ENCODE data around the gene PER1. TPM values are rescaled to one million over a fixed set of nuclear protein-coding genes. Genes with fewer than 3 reads are reported as not detected.

The PER1 gene
- total and polyA plus RNA-seq, 10 of the 15 experiments (the other 5 are each of a cell fraction or from before 2014, with no cell fraction given): 0.02 to 25.1 (median 5.4) TPM

GRCh38 chr17:8153525-8153956 lies 1.3 kb upstream of the PER1 start (continued):
- TF ChIP-seq SUPT20H (IDR thresholded peaks at IDR 0.05; ENCODE audit: borderline replicate concordance, control insufficient read depth, low read depth, low read length) (no peak), SMARCA5 (IDR thresholded peaks at IDR 0.05) (no peak), JUNB (IDR thresholded peaks at IDR 0.05) (no peak), CREB1 (IDR thresholded peaks at IDR 0.05; ENCODE audit: low read depth) (no peak), RELB (IDR thresholded peaks at IDR 0.05; ENCODE audit: low read depth) (no peak), KLF5 (IDR thresholded peaks at IDR 0.05; ENCODE audit: partially characterized antibody) (no peak), JUND (IDR thresholded peaks at IDR 0.05; ENCODE audit: low read depth, low read length) (no peak), RELA (IDR thresholded peaks at IDR 0.05; ENCODE audit: borderline replicate concordance, partially characterized antibody) (no peak), LARP7 (IDR thresholded peaks at IDR 0.05) (no peak), MTA3 (IDR thresholded peaks at IDR 0.05; ENCODE audit: borderline replicate concordance, low read length) (no peak), MAX (IDR thresholded peaks at IDR 0.05; ENCODE audit: low read depth, low read length) (no peak), BHLHE40 (IDR thresholded peaks at IDR 0.05; ENCODE audit: borderline replicate concordance in 1 of 2, low read depth in 2 of 2, low read length in 1 of 2) (no peak), ZNF622 (IDR thresholded peaks at IDR 0.05) (no peak), CHD1 (IDR thresholded peaks at IDR 0.05; ENCODE audit: low read depth, low read length) (no peak), ASH2L (IDR thresholded peaks at IDR 0.05; ENCODE audit: borderline replicate concordance, low read depth) (no peak), ZNF274 (IDR thresholded peaks at IDR 0.05; ENCODE audit: insufficient read depth, insufficient read length) (no peak), RAD21 (IDR thresholded peaks at IDR 0.05; ENCODE audit: insufficient read depth, low read depth, low read length) (no peak), HDGF (IDR thresholded peaks at IDR 0.05) (no peak), POU2F2 (IDR thresholded peaks at IDR 0.05; ENCODE audit: borderline replicate concordance, low read depth, low read length) (no peak), TCF7 (IDR thresholded peaks at IDR 0.05; ENCODE audit: borderline replicate concordance) (no peak)
- TF ChIP-seq, protein P1, sequence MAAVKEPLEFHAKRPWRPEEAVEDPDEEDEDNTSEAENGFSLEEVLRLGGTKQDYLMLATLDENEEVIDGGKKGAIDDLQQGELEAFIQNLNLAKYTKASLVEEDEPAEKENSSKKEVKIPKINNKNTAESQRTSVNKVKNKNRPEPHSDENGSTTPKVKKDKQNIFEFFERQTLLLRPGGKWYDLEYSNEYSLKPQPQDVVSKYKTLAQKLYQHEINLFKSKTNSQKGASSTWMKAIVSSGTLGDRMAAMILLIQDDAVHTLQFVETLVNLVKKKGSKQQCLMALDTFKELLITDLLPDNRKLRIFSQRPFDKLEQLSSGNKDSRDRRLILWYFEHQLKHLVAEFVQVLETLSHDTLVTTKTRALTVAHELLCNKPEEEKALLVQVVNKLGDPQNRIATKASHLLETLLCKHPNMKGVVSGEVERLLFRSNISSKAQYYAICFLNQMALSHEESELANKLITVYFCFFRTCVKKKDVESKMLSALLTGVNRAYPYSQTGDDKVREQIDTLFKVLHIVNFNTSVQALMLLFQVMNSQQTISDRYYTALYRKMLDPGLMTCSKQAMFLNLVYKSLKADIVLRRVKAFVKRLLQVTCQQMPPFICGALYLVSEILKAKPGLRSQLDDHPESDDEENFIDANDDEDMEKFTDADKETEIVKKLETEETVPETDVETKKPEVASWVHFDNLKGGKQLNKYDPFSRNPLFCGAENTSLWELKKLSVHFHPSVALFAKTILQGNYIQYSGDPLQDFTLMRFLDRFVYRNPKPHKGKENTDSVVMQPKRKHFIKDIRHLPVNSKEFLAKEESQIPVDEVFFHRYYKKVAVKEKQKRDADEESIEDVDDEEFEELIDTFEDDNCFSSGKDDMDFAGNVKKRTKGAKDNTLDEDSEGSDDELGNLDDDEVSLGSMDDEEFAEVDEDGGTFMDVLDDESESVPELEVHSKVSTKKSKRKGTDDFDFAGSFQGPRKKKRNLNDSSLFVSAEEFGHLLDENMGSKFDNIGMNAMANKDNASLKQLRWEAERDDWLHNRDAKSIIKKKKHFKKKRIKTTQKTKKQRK (IDR thresholded peaks at IDR 0.05; ENCODE audit: low read depth, low read length): no peak
- TF ChIP-seq, protein P2, sequence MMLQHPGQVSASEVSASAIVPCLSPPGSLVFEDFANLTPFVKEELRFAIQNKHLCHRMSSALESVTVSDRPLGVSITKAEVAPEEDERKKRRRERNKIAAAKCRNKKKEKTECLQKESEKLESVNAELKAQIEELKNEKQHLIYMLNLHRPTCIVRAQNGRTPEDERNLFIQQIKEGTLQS (IDR thresholded peaks at IDR 0.05; ENCODE audit: borderline replicate concordance, extremely low read depth, low read depth, low read length): peak; percentile 17; the same call in 1 of the 2 replicates
